ENCODE measurements around the gene POLD1. TPM values are rescaled to one million over a fixed set of nuclear protein-coding genes. Genes with fewer than 3 reads are reported as not detected.
A peak's percentile ranks its signal among the peaks of the same experiment; 100 is the strongest.

The POLD1 gene
- total RNA-seq, 1 experiment from 2014 or later: 53.4 TPM

DNA sequence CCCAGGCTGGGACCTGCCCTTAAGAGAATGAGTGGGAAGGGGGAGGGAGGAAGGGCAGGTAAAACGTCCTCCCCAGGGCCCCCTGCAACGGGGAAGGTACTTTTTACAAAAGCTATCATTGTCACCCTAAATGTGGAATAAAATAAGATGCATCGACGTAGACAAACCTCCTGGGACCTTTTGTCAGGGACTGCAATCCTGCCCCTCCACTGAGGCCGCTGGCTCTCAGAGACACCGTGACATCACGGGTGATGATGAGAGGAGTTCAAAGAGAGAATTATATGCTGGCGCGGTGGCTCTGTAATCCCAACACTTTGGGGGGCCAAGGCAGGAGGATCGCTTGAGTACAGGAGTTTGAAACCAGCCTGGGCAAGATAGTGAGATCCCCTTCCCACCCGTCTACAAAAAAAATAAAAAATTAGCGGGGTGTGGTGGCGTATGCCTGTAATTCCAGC is 46.8 kb downstream of the POLD1 start:
- Histone ChIP-seq H4K20me1 (ENCODE audit: insufficient read depth, low read depth, low read length) (no peaks in the 10 kb centered on the region; the same call in 1 of the 2 replicates), H3K4me3 (ENCODE audit: low read length) (peak overlapping the region; percentile 70), H3K27me3 (ENCODE audit: low read length) (no peaks in the 10 kb centered on the region), H3K9ac (ENCODE audit: low read length) (peak overlapping the region; percentile 85), H3K36me3 (ENCODE audit: insufficient read depth, low read length) (peaks cover 17% of the 10 kb centered on the region; the same call in 1 of the 2 replicates), H2AFZ (ENCODE audit: low read length) (no peak overlapping the region), H3K4me1 (ENCODE audit: low read length) (peaks cover 74% of the 10 kb centered on the region), H3K9me3 (ENCODE audit: low read length) (no peaks in the 10 kb centered on the region), H3K27ac (ENCODE audit: low read length) (peak overlapping the region; percentile 94), H3K79me2 (ENCODE audit: low read length) (no peaks in the 10 kb centered on the region), H3K4me2 (ENCODE audit: low read depth, low read length, poor library complexity, severe bottlenecking) (peak overlapping the region; percentile 97), H3K9me2 (replicated peaks; ENCODE audit: insufficient read depth, low read length) (no peaks in the 10 kb centered on the region)
- DNase-seq: peak; percentile 91

GRCh38 chr19:50431343-50432220 is 47.4 kb downstream of the POLD1 start:
- Histone ChIP-seq H3K4me3 (ENCODE audit: low read length) (peak overlapping the region; percentile 70), H3K9me2 (replicated peaks; ENCODE audit: insufficient read depth, low read length) (no peaks in the 10 kb centered on the region), H3K27ac (ENCODE audit: low read length) (peak overlapping the region; percentile 94), H3K79me2 (ENCODE audit: low read length) (no peaks in the 10 kb centered on the region), H3K36me3 (ENCODE audit: insufficient read depth, low read length) (peaks cover 17% of the 10 kb centered on the region; the same call in 1 of the 2 replicates), H3K27me3 (ENCODE audit: low read length) (no peaks in the 10 kb centered on the region), H3K4me1 (ENCODE audit: low read length) (peaks cover 74% of the 10 kb centered on the region), H3K4me2 (ENCODE audit: low read depth, low read length, poor library complexity, severe bottlenecking) (peak overlapping the region; percentile 97), H4K20me1 (ENCODE audit: insufficient read depth, low read depth, low read length) (no peaks in the 10 kb centered on the region; the same call in 1 of the 2 replicates), H3K9ac (ENCODE audit: low read length) (peak overlapping the region; percentile 85), H3K9me3 (ENCODE audit: low read length) (no peaks in the 10 kb centered on the region), H2AFZ (ENCODE audit: low read length) (peak overlapping the region; percentile 17; the same call in 1 of the 2 replicates)
- DNase-seq: peak; percentile 96

DNA sequence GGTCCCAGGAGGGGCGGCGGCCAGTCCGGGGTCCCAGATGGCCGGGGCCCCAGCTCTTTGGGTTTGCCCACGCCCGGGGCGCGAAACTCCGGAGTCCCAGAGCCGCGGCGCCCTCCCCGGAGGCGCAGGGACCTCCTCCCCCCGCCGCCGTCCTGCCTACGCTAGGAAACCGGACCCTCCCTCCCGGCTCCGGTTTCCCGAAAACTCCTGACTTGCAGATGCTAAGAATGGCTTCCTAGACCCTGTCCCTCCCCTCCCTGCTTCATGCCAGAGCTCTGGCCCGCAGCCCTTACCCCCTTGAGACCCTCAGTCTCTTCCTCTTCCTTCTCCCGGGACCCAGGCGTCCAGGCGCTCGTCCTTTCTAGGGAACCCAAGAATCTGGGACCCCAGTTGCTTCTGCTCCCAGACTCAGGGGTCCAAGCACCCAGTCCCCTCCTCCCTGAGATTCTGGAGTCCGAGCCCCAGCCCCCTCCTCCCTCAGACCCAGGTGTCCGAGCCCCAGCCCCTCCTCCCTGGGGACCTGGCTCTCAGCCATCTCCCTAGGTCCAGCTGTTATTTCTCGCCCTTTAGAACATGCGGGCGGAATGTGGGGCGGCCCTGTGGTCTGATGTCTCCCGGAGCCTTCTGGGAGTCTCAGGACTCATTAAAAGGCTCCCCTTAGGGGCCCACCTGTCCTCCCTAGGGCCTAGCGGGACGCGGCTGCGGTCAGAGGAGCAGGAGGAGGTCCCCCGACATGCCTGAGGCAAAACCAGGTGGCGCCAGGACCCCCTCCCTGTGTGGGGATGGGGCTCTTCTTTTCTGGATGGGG is 48.3 kb downstream of the POLD1 start, which contains the start of gene MYBPC2:
Gene MYBPC2, plus strand, starts transcription at position 672 of the 808 bp plus-strand sequence. Its CDS starts 62 bp downstream, at position 734.
- Histone ChIP-seq H3K9ac (ENCODE audit: low read length) (peak within 1 kb of the TSS; percentile 85), H3K27me3 (ENCODE audit: low read length) (no peaks in the 10 kb centered on the region)
- DNase-seq: peak; percentile 94

DNA sequence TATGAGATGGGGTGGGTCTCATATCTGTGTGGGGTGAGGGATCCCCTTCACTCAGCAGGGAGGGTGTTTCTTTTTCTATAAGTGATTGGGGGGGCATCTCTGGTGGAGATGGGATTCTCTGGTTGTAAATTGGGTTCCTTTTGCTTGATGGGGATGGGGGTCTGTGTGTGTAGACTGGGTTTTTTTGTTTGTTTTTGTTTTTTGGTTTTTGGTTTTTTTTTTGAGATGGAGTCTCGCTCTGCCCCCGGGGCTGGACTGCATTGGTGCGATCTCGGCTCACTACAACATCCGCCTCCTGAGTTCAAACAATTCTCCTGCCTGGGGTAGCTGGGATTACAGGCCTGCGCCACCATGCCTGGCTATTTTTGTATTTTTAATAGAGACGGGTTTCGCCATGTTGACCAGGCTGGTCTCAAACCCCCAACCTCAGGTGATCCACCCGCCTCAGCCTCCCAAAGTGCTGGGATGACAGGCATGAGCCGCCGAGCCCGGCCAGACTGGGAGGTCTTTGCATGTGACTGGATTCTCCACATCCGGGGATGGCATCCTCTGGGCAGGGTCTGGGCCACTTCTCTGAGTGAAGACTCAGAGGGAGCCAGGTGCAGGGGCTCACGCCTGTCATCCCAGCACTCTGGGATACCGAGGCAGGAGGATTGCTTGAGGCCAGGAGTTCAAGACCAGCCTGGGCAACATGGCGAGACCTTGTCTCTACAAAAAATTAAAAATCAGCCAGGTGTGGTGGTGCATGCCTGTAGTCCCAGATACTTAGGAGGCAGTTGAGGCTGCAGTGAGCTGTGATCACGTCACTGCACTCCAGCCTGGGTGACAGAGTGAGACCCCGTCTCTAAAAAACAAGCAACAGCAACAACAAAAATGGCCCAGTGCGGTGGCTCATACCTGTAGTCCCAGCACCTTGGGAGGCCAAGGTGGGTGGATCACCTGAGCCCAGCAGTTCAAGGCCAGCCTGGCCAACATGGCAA is 49.3 kb downstream of the POLD1 start:
- H3K36me3 ChIP-seq (ENCODE audit: insufficient read depth, low read length): peaks cover 3% of the 10 kb centered on the region; the same call in 1 of the 2 replicates
- H3K9me2 ChIP-seq (replicated peaks; ENCODE audit: insufficient read depth, low read length): no peaks in the 10 kb centered on the region
- H3K9me3 ChIP-seq (ENCODE audit: low read length): no peaks in the 10 kb centered on the region
- peak overlapping the region; percentile 70 for H3K4me3 ChIP-seq (ENCODE audit: low read length)
- peak; percentile 76 for DNase-seq
- no peak overlapping the region for H2AFZ ChIP-seq (ENCODE audit: low read length)
- no peaks in the 10 kb centered on the region; the same call in 1 of the 2 replicates for H4K20me1 ChIP-seq (ENCODE audit: insufficient read depth, low read depth, low read length)
- no peaks in the 10 kb centered on the region for H3K79me2 ChIP-seq (ENCODE audit: low read length)
- peaks cover 69% of the 10 kb centered on the region for H3K4me1 ChIP-seq (ENCODE audit: low read length)
- H3K27ac ChIP-seq (ENCODE audit: low read length): peak overlapping the region; percentile 94
- H3K9ac ChIP-seq (ENCODE audit: low read length): peak overlapping the region; percentile 63
- 0 out of 2 replicates have a peak, but pooled peaks cover 3% of the 10 kb centered on the region for H3K27me3 ChIP-seq (ENCODE audit: low read length)
- peak overlapping the region; percentile 97 for H3K4me2 ChIP-seq (ENCODE audit: low read depth, low read length, poor library complexity, severe bottlenecking)

More for the DNA sequence above, 48.3 kb downstream of the POLD1 start, which contains the start of gene MYBPC2:
- Histone ChIP-seq H4K20me1 (ENCODE audit: insufficient read depth, low read depth, low read length) (no peaks in the 10 kb centered on the region; the same call in 1 of the 2 replicates), H3K27ac (ENCODE audit: low read length) (peak within 1 kb of the TSS; percentile 94), H2AFZ (ENCODE audit: low read length) (no peak within 1 kb of the TSS), H3K9me2 (replicated peaks; ENCODE audit: insufficient read depth, low read length) (no peaks in the 10 kb centered on the region), H3K4me2 (ENCODE audit: low read depth, low read length, poor library complexity, severe bottlenecking) (peak within 1 kb of the TSS; percentile 97), H3K4me3 (ENCODE audit: low read length) (peak within 1 kb of the TSS; percentile 70), H3K9me3 (ENCODE audit: low read length) (no peaks in the 10 kb centered on the region), H3K36me3 (ENCODE audit: insufficient read depth, low read length) (peaks cover 11% of the 10 kb centered on the region; the same call in 1 of the 2 replicates), H3K79me2 (ENCODE audit: low read length) (no peaks in the 10 kb centered on the region), H3K4me1 (ENCODE audit: low read length) (peaks cover 74% of the 10 kb centered on the region)

- peak; percentile 93 for DNase-seq
These were observed 50.4 kb downstream of the POLD1 start for GRCh38 chr19:50434525-50434924.

GRCh38 chr19:50435221-50435620 is 51.1 kb downstream of the POLD1 start:
- no peak for DNase-seq
- H3K9ac ChIP-seq (ENCODE audit: low read length): peak overlapping the region; percentile 63
- no peak overlapping the region for H2AFZ ChIP-seq (ENCODE audit: low read length)
- H3K4me1 ChIP-seq (ENCODE audit: low read length): peaks cover 55% of the 10 kb centered on the region
- no peaks in the 10 kb centered on the region; the same call in 1 of the 2 replicates for H3K36me3 ChIP-seq (ENCODE audit: insufficient read depth, low read length)
- 0 out of 2 replicates have a peak, but pooled peaks cover 3% of the 10 kb centered on the region for H3K27me3 ChIP-seq (ENCODE audit: low read length)
- H3K27ac ChIP-seq (ENCODE audit: low read length): peak overlapping the region; percentile 94
- H3K79me2 ChIP-seq (ENCODE audit: low read length): no peaks in the 10 kb centered on the region
- H3K9me3 ChIP-seq (ENCODE audit: low read length): no peaks in the 10 kb centered on the region
- H3K4me3 ChIP-seq (ENCODE audit: low read length): peak overlapping the region; percentile 70; the same call in 1 of the 2 replicates
- no peaks in the 10 kb centered on the region for H3K9me2 ChIP-seq (replicated peaks; ENCODE audit: insufficient read depth, low read length)
- peak overlapping the region; percentile 97 for H3K4me2 ChIP-seq (ENCODE audit: low read depth, low read length, poor library complexity, severe bottlenecking)
- H4K20me1 ChIP-seq (ENCODE audit: insufficient read depth, low read depth, low read length): no peaks in the 10 kb centered on the region

More at GRCh38 chr19:50434525-50434924, 50.4 kb downstream of the POLD1 start:
- H3K27ac ChIP-seq (ENCODE audit: low read length): peak overlapping the region; percentile 94
- H4K20me1 ChIP-seq (ENCODE audit: insufficient read depth, low read depth, low read length): no peaks in the 10 kb centered on the region
- no peaks in the 10 kb centered on the region for H3K9me2 ChIP-seq (replicated peaks; ENCODE audit: insufficient read depth, low read length)
- H3K4me3 ChIP-seq (ENCODE audit: low read length): peak overlapping the region; percentile 70
- H3K27me3 ChIP-seq (ENCODE audit: low read length): 0 out of 2 replicates have a peak, but pooled peaks cover 3% of the 10 kb centered on the region
- H3K4me2 ChIP-seq (ENCODE audit: low read depth, low read length, poor library complexity, severe bottlenecking): peak overlapping the region; percentile 97
- H3K36me3 ChIP-seq (ENCODE audit: insufficient read depth, low read length): no peaks in the 10 kb centered on the region; the same call in 1 of the 2 replicates
- H3K9me3 ChIP-seq (ENCODE audit: low read length): no peaks in the 10 kb centered on the region
- no peaks in the 10 kb centered on the region for H3K79me2 ChIP-seq (ENCODE audit: low read length)
- H3K4me1 ChIP-seq (ENCODE audit: low read length): peaks cover 59% of the 10 kb centered on the region
- H2AFZ ChIP-seq (ENCODE audit: low read length): no peak overlapping the region
- H3K9ac ChIP-seq (ENCODE audit: low read length): peak overlapping the region; percentile 63

GRCh38 chr19:50435627-50436026 is 51.5 kb downstream of the POLD1 start:
- 0 out of 2 replicates have a peak, but pooled peaks cover 3% of the 10 kb centered on the region for H3K27me3 ChIP-seq (ENCODE audit: low read length)
- H3K4me1 ChIP-seq (ENCODE audit: low read length): peaks cover 51% of the 10 kb centered on the region
- no peaks in the 10 kb centered on the region for H4K20me1 ChIP-seq (ENCODE audit: insufficient read depth, low read depth, low read length)
- H3K9ac ChIP-seq (ENCODE audit: low read length): peak overlapping the region; percentile 63; the same call in 1 of the 2 replicates
- no peaks in the 10 kb centered on the region for H3K9me2 ChIP-seq (replicated peaks; ENCODE audit: insufficient read depth, low read length)
- no peak for DNase-seq
- H2AFZ ChIP-seq (ENCODE audit: low read length): no peak overlapping the region
- no peaks in the 10 kb centered on the region; the same call in 1 of the 2 replicates for H3K36me3 ChIP-seq (ENCODE audit: insufficient read depth, low read length)
- no peak overlapping the region for H3K4me2 ChIP-seq (ENCODE audit: low read depth, low read length, poor library complexity, severe bottlenecking)
- H3K79me2 ChIP-seq (ENCODE audit: low read length): no peaks in the 10 kb centered on the region
- no peak overlapping the region for H3K4me3 ChIP-seq (ENCODE audit: low read length)
- no peaks in the 10 kb centered on the region for H3K9me3 ChIP-seq (ENCODE audit: low read length)
- peak overlapping the region; percentile 94; the same call in 1 of the 2 replicates for H3K27ac ChIP-seq (ENCODE audit: low read length)

All from Karpas-422 (cell line).